Adrenal gland (tissue), 5 donors: Measurements from ENCODE around the gene CFD.

ENCODE experiments used
- POLR2A ChIP-seq, 2 donors: fragments of 450-650 bp; IDR thresholded peaks; one replicate each; pipeline ENCODE4 v1.6.1; 2017; ENCODE audit warnings: antibody characterized with exemption in 2 of 2, mild to moderate bottlenecking in 2 of 2, moderate library complexity in 1 of 2
- TF ChIP-seq, protein P1 (sequence below), 6 experiments: fragments of 450-650 bp in 4 of 6; fragments of 200-600 bp in 2 of 6; sonication (generic) in 1 of 6; IDR thresholded peaks; 1 replicate in 5 of 6; 2 replicates in 1 of 6; pipeline versions ENCODE4 v1.5.1 to v1.8.0; 2016 to 2021; ENCODE audit warnings: antibody characterized with exemption in 6 of 6, mild to moderate bottlenecking in 2 of 6, moderate library complexity in 1 of 6
- donor health status: DM: no; HTN: no; CAD: no.

DNA sequence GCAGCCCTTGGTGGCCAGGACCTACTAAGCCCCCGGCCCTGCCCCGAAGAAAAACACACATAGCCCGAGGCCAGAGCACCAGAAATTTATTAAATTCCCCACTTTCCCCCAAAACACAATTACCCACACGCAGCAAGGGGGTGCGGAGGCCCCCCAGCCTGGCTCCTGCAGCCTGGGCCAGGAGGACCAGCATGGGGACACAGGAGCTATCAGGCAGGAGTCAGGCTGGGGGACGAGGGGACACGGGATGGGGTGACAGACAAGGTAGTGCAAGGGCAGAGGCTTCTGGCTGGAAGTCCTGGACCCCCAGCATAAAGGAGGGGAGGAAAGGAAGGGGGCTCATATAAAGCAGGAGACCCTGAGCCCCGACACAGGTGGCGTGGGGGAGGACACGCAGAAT is 37.0 kb downstream of the CFD start:
- TF ChIP-seq POLR2A (IDR thresholded peaks at IDR 0.05): no peak
- TF ChIP-seq, protein P1, sequence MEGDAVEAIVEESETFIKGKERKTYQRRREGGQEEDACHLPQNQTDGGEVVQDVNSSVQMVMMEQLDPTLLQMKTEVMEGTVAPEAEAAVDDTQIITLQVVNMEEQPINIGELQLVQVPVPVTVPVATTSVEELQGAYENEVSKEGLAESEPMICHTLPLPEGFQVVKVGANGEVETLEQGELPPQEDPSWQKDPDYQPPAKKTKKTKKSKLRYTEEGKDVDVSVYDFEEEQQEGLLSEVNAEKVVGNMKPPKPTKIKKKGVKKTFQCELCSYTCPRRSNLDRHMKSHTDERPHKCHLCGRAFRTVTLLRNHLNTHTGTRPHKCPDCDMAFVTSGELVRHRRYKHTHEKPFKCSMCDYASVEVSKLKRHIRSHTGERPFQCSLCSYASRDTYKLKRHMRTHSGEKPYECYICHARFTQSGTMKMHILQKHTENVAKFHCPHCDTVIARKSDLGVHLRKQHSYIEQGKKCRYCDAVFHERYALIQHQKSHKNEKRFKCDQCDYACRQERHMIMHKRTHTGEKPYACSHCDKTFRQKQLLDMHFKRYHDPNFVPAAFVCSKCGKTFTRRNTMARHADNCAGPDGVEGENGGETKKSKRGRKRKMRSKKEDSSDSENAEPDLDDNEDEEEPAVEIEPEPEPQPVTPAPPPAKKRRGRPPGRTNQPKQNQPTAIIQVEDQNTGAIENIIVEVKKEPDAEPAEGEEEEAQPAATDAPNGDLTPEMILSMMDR (IDR thresholded peaks at IDR 0.05): no peak
